Measurements from ENCODE around the gene RAPGEF4. TPM values are rescaled to one million over a fixed set of nuclear protein-coding genes. Genes with fewer than 3 reads are reported as not detected.

RAPGEF4 gene
- total and polyA plus RNA-seq, 2 of the 8 experiments (the other 6 are each of a cell fraction or from before 2014, with no cell fraction given), result 1.2 to 2.6 TPM

- Histone ChIP-seq H3K79me2 (ENCODE audit: control insufficient read depth in 1 of 2, insufficient read depth in 2 of 2, low read length in 2 of 2) (no peaks in the 10 kb centered on the region), H3K9ac (replicated peaks in 1 of 4; ENCODE audit: extremely low read depth in 1 of 4, low read depth in 3 of 4, low read length in 3 of 4) (no peak overlapping the region), H3K14ac (ENCODE audit: insufficient read length) (no peak overlapping the region), H3K9me3 (ENCODE audit: insufficient read depth in 2 of 2, low read depth in 1 of 2, low read length in 1 of 2) (no peaks in the 10 kb centered on the region), H2BK12ac (ENCODE audit: low read depth, low read length) (no peak overlapping the region), H3K4ac (replicated peaks; ENCODE audit: insufficient read length, low read depth, low read length) (no peak overlapping the region), H4K20me1 (replicated peaks in 1 of 2; ENCODE audit: control insufficient read depth in 1 of 2, insufficient read depth in 2 of 2, low read length in 2 of 2) (no peaks in the 10 kb centered on the region), H3K18ac (ENCODE audit: extremely low read depth, low read length) (no peak overlapping the region), H2AK5ac (ENCODE audit: low read depth, low read length) (no peak overlapping the region), H3K56ac (replicated peaks; ENCODE audit: insufficient read length, low read depth, low read length) (no peak overlapping the region), H4K91ac (replicated peaks; ENCODE audit: insufficient read length, low read length) (no peak overlapping the region), H4K5ac (ENCODE audit: insufficient read length, low read depth, low read length) (no peak overlapping the region), H3K27me3 (replicated peaks in 1 of 4; ENCODE audit: control insufficient read depth in 3 of 4, extremely low read depth in 1 of 4, insufficient read depth in 3 of 4, low read length in 3 of 4) (no peaks in the 10 kb centered on the region), H3K36me3 (ENCODE audit: control insufficient read depth in 2 of 4, insufficient read depth in 4 of 4, low read length in 3 of 4) (no peaks in the 10 kb centered on the region), H3K27ac (ENCODE audit: low read depth, low read length) (no peak overlapping the region), H2BK5ac (ENCODE audit: low read depth, low read length) (no peak overlapping the region), H3K23me2 (ENCODE audit: low read depth, low read length) (no peaks in the 10 kb centered on the region), H2AFZ (ENCODE audit: low read length) (no peak overlapping the region), H3K4me2 (ENCODE audit: insufficient read depth in 1 of 2, low read depth in 2 of 2, low read length in 2 of 2) (no peak overlapping the region), H3K4me1 (replicated peaks in 1 of 4; ENCODE audit: control insufficient read depth in 3 of 4, insufficient read depth in 4 of 4, low read length in 3 of 4) (no peaks in the 10 kb centered on the region), H2BK20ac (ENCODE audit: low read length) (no peak overlapping the region), H2BK15ac (ENCODE audit: low read length) (no peak overlapping the region), H3K23ac (ENCODE audit: insufficient read length) (no peak overlapping the region), H2BK120ac (replicated peaks; ENCODE audit: low read depth, low read length) (no peak overlapping the region), H3K79me1 (ENCODE audit: low read depth, low read length) (no peaks in the 10 kb centered on the region), H3K4me3 (ENCODE audit: extremely low read depth in 1 of 4, insufficient read depth in 2 of 4, low read depth in 3 of 4, low read length in 4 of 4) (no peak overlapping the region), H4K8ac (ENCODE audit: extremely low read depth, insufficient read depth, low read length) (no peak overlapping the region)
- FAIRE-seq, result no peak
- POLR2A ChIA-PET (ENCODE audit: partially characterized antibody), result no interaction called here
- no peak for DNase-seq (ENCODE audit: low read depth in 1 of 2, low spot score in 2 of 2)
- WGBS, 2 experiments (ENCODE audit: extremely low coverage in 1 of 2, insufficient coverage in 1 of 2, insufficient read length in 1 of 2, insufficient replicate concordance in 2 of 2, low coverage in 1 of 2, low lambda C conversion rate in 2 of 2, missing lambda C conversion rate in 1 of 2), result 89% methylated on average over 5 of the region's 5 CpGs; no CpG with 5 or more reads in 1 of the 2 experiments
- CTCF ChIA-PET (ENCODE audit: partially characterized antibody), result interaction anchor here (1.0 to 12.2 kb wide), 2 partner anchors 62 to 63 kb away, joined by 3 to 139 read pairs; no protein-coding TSS in a partner anchor
- TF ChIP-seq ZNF274 (IDR thresholded peaks at IDR 0.05; ENCODE audit: borderline replicate concordance, extremely low read depth, low read length) (no peak), CHD2 (IDR thresholded peaks at IDR 0.05; ENCODE audit: low read length) (no peak), SIX5 (IDR thresholded peaks at IDR 0.05; ENCODE audit: low read depth, low read length) (no peak), POU5F1 (IDR thresholded peaks at IDR 0.05; ENCODE audit: low read depth, low read length) (no peak), CHD1 (IDR thresholded peaks at IDR 0.05; ENCODE audit: low read depth, low read length) (no peak), SP2 (IDR thresholded peaks at IDR 0.05; ENCODE audit: low read length) (no peak), CEBPB (IDR thresholded peaks at IDR 0.05; ENCODE audit: low read depth, low read length) (no peak), PHF8 (conservative IDR thresholded peaks at IDR 0.05; ENCODE audit: low read depth, low read length) (no peak), JUN (IDR thresholded peaks at IDR 0.05; ENCODE audit: low read depth, low read length) (no peak), YY1 (IDR thresholded peaks at IDR 0.05; ENCODE audit: low read depth, low read length) (no peak), KDM4A (IDR thresholded peaks at IDR 0.05; ENCODE audit: low read depth, low read length, severe bottlenecking) (no peak), CREB1 (IDR thresholded peaks at IDR 0.05) (no peak)
- TF ChIP-seq, protein P1, sequence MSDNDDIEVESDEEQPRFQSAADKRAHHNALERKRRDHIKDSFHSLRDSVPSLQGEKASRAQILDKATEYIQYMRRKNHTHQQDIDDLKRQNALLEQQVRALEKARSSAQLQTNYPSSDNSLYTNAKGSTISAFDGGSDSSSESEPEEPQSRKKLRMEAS (IDR thresholded peaks at IDR 0.05), result no peak
- TF ChIP-seq, protein P2, sequence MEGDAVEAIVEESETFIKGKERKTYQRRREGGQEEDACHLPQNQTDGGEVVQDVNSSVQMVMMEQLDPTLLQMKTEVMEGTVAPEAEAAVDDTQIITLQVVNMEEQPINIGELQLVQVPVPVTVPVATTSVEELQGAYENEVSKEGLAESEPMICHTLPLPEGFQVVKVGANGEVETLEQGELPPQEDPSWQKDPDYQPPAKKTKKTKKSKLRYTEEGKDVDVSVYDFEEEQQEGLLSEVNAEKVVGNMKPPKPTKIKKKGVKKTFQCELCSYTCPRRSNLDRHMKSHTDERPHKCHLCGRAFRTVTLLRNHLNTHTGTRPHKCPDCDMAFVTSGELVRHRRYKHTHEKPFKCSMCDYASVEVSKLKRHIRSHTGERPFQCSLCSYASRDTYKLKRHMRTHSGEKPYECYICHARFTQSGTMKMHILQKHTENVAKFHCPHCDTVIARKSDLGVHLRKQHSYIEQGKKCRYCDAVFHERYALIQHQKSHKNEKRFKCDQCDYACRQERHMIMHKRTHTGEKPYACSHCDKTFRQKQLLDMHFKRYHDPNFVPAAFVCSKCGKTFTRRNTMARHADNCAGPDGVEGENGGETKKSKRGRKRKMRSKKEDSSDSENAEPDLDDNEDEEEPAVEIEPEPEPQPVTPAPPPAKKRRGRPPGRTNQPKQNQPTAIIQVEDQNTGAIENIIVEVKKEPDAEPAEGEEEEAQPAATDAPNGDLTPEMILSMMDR (IDR thresholded peaks at IDR 0.05; ENCODE audit: control extremely low read depth in 1 of 3, insufficient read depth in 1 of 3, low read depth in 1 of 3, low read length in 3 of 3), result no peak
These were observed 134.2 kb downstream of the RAPGEF4 start for GRCh38 chr2:172869861-172870260.

All from H1 (cell line).